Measurements from ENCODE around the gene PBX2.
"Not testable (repeated sequence)": the region's sequence is repeated elsewhere in the genome, so short reads cannot be mapped to it uniquely, and the experiment has no call there.

PBX2 gene

GRCh38 chr6:32216285-32216684 lies 26.3 kb upstream of the PBX2 start:
- DNase-seq (ENCODE audit: low read depth), result no peak
- Histone ChIP-seq H3K9me3 (ENCODE audit: control insufficient read depth, low read length) (no peaks in the 10 kb centered on the region), H3K4me1 (ENCODE audit: control insufficient read depth, insufficient read depth, low read length) (no peaks in the 10 kb centered on the region), H3K4me3 (ENCODE audit: low read length) (no peak overlapping the region), H3K27me3 (replicated peaks; ENCODE audit: control insufficient read depth, insufficient read depth, low read length) (peaks cover 46% of the 10 kb centered on the region), H3K36me3 (ENCODE audit: control insufficient read depth, insufficient read depth, low read length, severe bottlenecking) (no peaks in the 10 kb centered on the region), H3K9ac (ENCODE audit: low read length) (no peak overlapping the region)

- H3K9me3 ChIP-seq (ENCODE audit: control insufficient read depth, low read length), result no peaks in the 10 kb centered on the region
- DNase-seq (ENCODE audit: low read depth), result no peak
- H3K27me3 ChIP-seq (replicated peaks; ENCODE audit: control insufficient read depth, insufficient read depth, low read length), result peaks cover 39% of the 10 kb centered on the region
- no peaks in the 10 kb centered on the region for H3K36me3 ChIP-seq (ENCODE audit: control insufficient read depth, insufficient read depth, low read length, severe bottlenecking)
- no peaks in the 10 kb centered on the region for H3K4me1 ChIP-seq (ENCODE audit: control insufficient read depth, insufficient read depth, low read length)
- H3K9ac ChIP-seq (ENCODE audit: low read length), result no peak overlapping the region
- no peak overlapping the region for H3K4me3 ChIP-seq (ENCODE audit: low read length)
Measured at GRCh38 chr6:32215617-32216016, 25.6 kb upstream of the PBX2 start.

- H3K9ac ChIP-seq (ENCODE audit: low read length), result no peak overlapping the region
- H3K27me3 ChIP-seq (replicated peaks; ENCODE audit: control insufficient read depth, insufficient read depth, low read length), result peaks cover 26% of the 10 kb centered on the region
- no peak overlapping the region for H3K4me3 ChIP-seq (ENCODE audit: low read length)
- H3K4me1 ChIP-seq (ENCODE audit: control insufficient read depth, insufficient read depth, low read length), result no peaks in the 10 kb centered on the region
- H3K36me3 ChIP-seq (ENCODE audit: control insufficient read depth, insufficient read depth, low read length, severe bottlenecking), result no peaks in the 10 kb centered on the region
- no peaks in the 10 kb centered on the region for H3K9me3 ChIP-seq (ENCODE audit: control insufficient read depth, low read length)
- no peak for DNase-seq (ENCODE audit: low read depth)
Measured at GRCh38 chr6:32214126-32214525, 24.1 kb upstream of the PBX2 start.

GRCh38 chr6:32213649-32214048 lies 23.6 kb upstream of the PBX2 start:
- Histone ChIP-seq H3K36me3 (ENCODE audit: control insufficient read depth, insufficient read depth, low read length, severe bottlenecking) (no peaks in the 10 kb centered on the region), H3K4me1 (ENCODE audit: control insufficient read depth, insufficient read depth, low read length) (no peaks in the 10 kb centered on the region), H3K9me3 (ENCODE audit: control insufficient read depth, low read length) (no peaks in the 10 kb centered on the region), H3K9ac (ENCODE audit: low read length) (no peak overlapping the region), H3K4me3 (ENCODE audit: low read length) (no peak overlapping the region), H3K27me3 (replicated peaks; ENCODE audit: control insufficient read depth, insufficient read depth, low read length) (peaks cover 26% of the 10 kb centered on the region)
- no peak for DNase-seq (ENCODE audit: low read depth)

- no peaks in the 10 kb centered on the region for H3K4me1 ChIP-seq (ENCODE audit: control insufficient read depth, insufficient read depth, low read length)
- H3K4me3 ChIP-seq (ENCODE audit: low read length), result no peak overlapping the region
- H3K36me3 ChIP-seq (ENCODE audit: control insufficient read depth, insufficient read depth, low read length, severe bottlenecking), result no peaks in the 10 kb centered on the region
- H3K9me3 ChIP-seq (ENCODE audit: control insufficient read depth, low read length), result no peaks in the 10 kb centered on the region
- peaks cover 19% of the 10 kb centered on the region for H3K27me3 ChIP-seq (replicated peaks; ENCODE audit: control insufficient read depth, insufficient read depth, low read length)
- no peak overlapping the region for H3K9ac ChIP-seq (ENCODE audit: low read length)
- no peak for DNase-seq (ENCODE audit: low read depth)
Measured at GRCh38 chr6:32212076-32212760, 22.2 kb upstream of the PBX2 start.

GRCh38 chr6:32211432-32211831 lies 21.4 kb upstream of the PBX2 start:
- not testable (repeated sequence) for H3K4me1 ChIP-seq (ENCODE audit: control insufficient read depth, insufficient read depth, low read length); DNase-seq (ENCODE audit: low read depth); H3K9ac ChIP-seq (ENCODE audit: low read length); H3K9me3 ChIP-seq (ENCODE audit: control insufficient read depth, low read length); H3K4me3 ChIP-seq (ENCODE audit: low read length); H3K36me3 ChIP-seq (ENCODE audit: control insufficient read depth, insufficient read depth, low read length, severe bottlenecking)
- peaks cover 19% of the 10 kb centered on the region for H3K27me3 ChIP-seq (replicated peaks; ENCODE audit: control insufficient read depth, insufficient read depth, low read length)

- Histone ChIP-seq H3K9ac (ENCODE audit: low read length) (no peak overlapping the region), H3K4me1 (ENCODE audit: control insufficient read depth, insufficient read depth, low read length) (no peaks in the 10 kb centered on the region), H3K9me3 (ENCODE audit: control insufficient read depth, low read length) (no peaks in the 10 kb centered on the region), H3K4me3 (ENCODE audit: low read length) (no peak overlapping the region), H3K36me3 (ENCODE audit: control insufficient read depth, insufficient read depth, low read length, severe bottlenecking) (no peaks in the 10 kb centered on the region), H3K27me3 (replicated peaks; ENCODE audit: control insufficient read depth, insufficient read depth, low read length) (peaks cover 15% of the 10 kb centered on the region)
- no peak for DNase-seq (ENCODE audit: low read depth)
Measured at GRCh38 chr6:32210191-32210601, 20.2 kb upstream of the PBX2 start.

GRCh38 chr6:32208996-32209395 lies 19.0 kb upstream of the PBX2 start:
- no peak overlapping the region for H3K9ac ChIP-seq (ENCODE audit: low read length)
- peaks cover 16% of the 10 kb centered on the region for H3K27me3 ChIP-seq (replicated peaks; ENCODE audit: control insufficient read depth, insufficient read depth, low read length)
- H3K9me3 ChIP-seq (ENCODE audit: control insufficient read depth, low read length), result no peaks in the 10 kb centered on the region
- no peaks in the 10 kb centered on the region for H3K4me1 ChIP-seq (ENCODE audit: control insufficient read depth, insufficient read depth, low read length)
- no peak overlapping the region for H3K4me3 ChIP-seq (ENCODE audit: low read length)
- no peak for DNase-seq (ENCODE audit: low read depth)
- no peaks in the 10 kb centered on the region for H3K36me3 ChIP-seq (ENCODE audit: control insufficient read depth, insufficient read depth, low read length, severe bottlenecking)

- no peak overlapping the region for H3K9ac ChIP-seq (ENCODE audit: low read length)
- no peak overlapping the region for H3K4me3 ChIP-seq (ENCODE audit: low read length)
- no peaks in the 10 kb centered on the region for H3K36me3 ChIP-seq (ENCODE audit: control insufficient read depth, insufficient read depth, low read length, severe bottlenecking)
- H3K9me3 ChIP-seq (ENCODE audit: control insufficient read depth, low read length), result no peaks in the 10 kb centered on the region
- peaks cover 22% of the 10 kb centered on the region for H3K27me3 ChIP-seq (replicated peaks; ENCODE audit: control insufficient read depth, insufficient read depth, low read length)
- H3K4me1 ChIP-seq (ENCODE audit: control insufficient read depth, insufficient read depth, low read length), result peaks cover 3% of the 10 kb centered on the region
- no peak for DNase-seq (ENCODE audit: low read depth)
Measured at GRCh38 chr6:32204268-32204715, 14.3 kb upstream of the PBX2 start.

GRCh38 chr6:32203426-32204267 lies 13.6 kb upstream of the PBX2 start:
- no peak for DNase-seq (ENCODE audit: low read depth)
- Histone ChIP-seq H3K9me3 (ENCODE audit: control insufficient read depth, low read length) (no peaks in the 10 kb centered on the region), H3K36me3 (ENCODE audit: control insufficient read depth, insufficient read depth, low read length, severe bottlenecking) (no peaks in the 10 kb centered on the region)

GRCh38 chr6:32202186-32202585 lies 12.2 kb upstream of the PBX2 start:
- H3K9me3 ChIP-seq (ENCODE audit: control insufficient read depth, low read length), result no peaks in the 10 kb centered on the region

More at GRCh38 chr6:32203426-32204267, 13.6 kb upstream of the PBX2 start:
- Histone ChIP-seq H3K9ac (ENCODE audit: low read length) (no peak overlapping the region), H3K4me1 (ENCODE audit: control insufficient read depth, insufficient read depth, low read length) (peaks cover 3% of the 10 kb centered on the region), H3K4me3 (ENCODE audit: low read length) (no peak overlapping the region), H3K27me3 (replicated peaks; ENCODE audit: control insufficient read depth, insufficient read depth, low read length) (peaks cover 16% of the 10 kb centered on the region)

More at GRCh38 chr6:32202186-32202585, 12.2 kb upstream of the PBX2 start:
- no peaks in the 10 kb centered on the region for H3K36me3 ChIP-seq (ENCODE audit: control insufficient read depth, insufficient read depth, low read length, severe bottlenecking)
- H3K4me3 ChIP-seq (ENCODE audit: low read length), result no peak overlapping the region
- peaks cover 13% of the 10 kb centered on the region for H3K27me3 ChIP-seq (replicated peaks; ENCODE audit: control insufficient read depth, insufficient read depth, low read length)
- H3K4me1 ChIP-seq (ENCODE audit: control insufficient read depth, insufficient read depth, low read length), result peaks cover 7% of the 10 kb centered on the region
- DNase-seq (ENCODE audit: low read depth), result no peak
- no peak overlapping the region for H3K9ac ChIP-seq (ENCODE audit: low read length)
